ENCODE measurements around the gene GPR152. TPM values are rescaled to one million over a fixed set of nuclear protein-coding genes. Genes with fewer than 3 reads are reported as not detected.
A peak's percentile ranks its signal among the peaks of the same experiment; 100 is the strongest.
"Not testable (repeated sequence)": the region's sequence is repeated elsewhere in the genome, so short reads cannot be mapped to it uniquely, and the experiment has no call there.

Gene GPR152
- total RNA-seq, 3 donors from 2014 or later: not detected

DNA sequence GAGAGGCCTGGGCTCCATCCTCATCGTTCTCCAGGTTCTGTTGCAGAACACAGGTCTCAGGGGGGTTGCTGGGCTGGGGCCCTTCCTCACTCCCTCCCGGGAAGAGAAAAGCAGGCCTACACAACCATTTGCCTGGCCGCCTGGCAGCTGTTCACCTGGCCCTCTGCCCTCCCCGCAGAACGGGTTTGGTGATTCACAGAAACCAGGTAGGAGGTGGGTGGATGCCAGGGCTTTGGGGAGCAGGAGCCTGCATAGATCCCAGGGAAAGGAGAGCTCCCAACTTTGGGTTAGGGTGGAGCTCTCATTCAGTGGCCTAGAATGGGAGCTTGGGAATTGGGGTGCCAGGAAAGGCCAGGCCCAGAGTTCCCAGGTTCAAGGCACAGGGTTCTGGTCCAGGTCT is 15.5 kb upstream of the GPR152 start:
- peaks cover 20% of the 10 kb centered on the region for H3K4me1 ChIP-seq (ENCODE audit: low read depth)

DNA sequence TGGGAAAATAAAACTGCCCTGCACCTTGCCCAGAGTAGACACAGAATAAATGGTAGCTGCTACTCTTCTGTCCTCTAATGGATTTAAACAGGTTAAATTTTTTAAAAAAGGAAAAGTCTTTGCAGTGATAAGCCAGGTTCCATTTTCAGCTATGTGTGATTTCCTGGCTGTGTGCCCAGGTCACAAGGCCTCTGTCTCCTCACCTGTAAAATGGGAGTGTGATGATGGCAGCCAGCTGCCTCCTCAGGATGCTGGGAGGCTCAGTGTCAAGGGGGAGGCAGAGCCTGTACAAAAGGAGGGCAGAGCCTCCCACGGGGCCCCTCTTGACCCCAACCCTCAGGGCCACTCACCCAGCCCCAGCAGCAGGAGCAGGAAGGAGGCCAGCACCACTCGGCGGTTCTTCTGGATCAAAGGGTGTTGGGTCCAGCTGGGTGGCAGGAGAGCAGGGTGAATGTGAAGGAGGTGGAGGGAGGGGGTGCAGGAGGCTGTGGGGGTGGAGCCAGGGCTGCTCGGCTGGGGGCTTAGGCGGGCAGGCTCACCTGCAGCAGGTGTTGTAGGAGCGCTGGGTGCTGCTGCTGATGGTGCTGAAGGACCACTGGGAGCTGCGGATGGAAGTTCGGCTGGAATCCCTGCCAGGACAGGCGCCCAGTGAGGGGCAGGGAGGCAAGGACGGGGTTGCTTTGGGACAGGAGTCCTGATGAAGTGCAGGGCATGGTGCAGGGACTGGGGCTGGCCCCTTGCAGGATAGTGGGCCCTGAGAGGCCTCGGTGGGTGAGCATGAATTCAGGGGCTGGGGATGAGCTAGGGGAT is 14.6 kb upstream of the GPR152 start:
- TF ChIP-seq CTCF (IDR thresholded peaks at IDR 0.05): no peak
- no peak for ATAC-seq
- intact Hi-C loops (cut with DNase I, micrococcal nuclease): no loop called here
- Histone ChIP-seq H3K36me3 (ENCODE audit: low read depth) (no peaks in the 10 kb centered on the region), H3K9me3 (no peaks in the 10 kb centered on the region), H3K4me3 (no peak overlapping the region), H3K4me1 (ENCODE audit: low read depth) (peaks cover 20% of the 10 kb centered on the region)
- DNase-seq: no peak

More for the DNA sequence above, 15.5 kb upstream of the GPR152 start:
- TF ChIP-seq CTCF (IDR thresholded peaks at IDR 0.05): no peak
- ATAC-seq: peak; percentile 24
- DNase-seq: peak; percentile 80 to 85 (median 84)
- Histone ChIP-seq H3K4me3 (peak overlapping the region; percentile 90), H3K36me3 (ENCODE audit: low read depth) (no peaks in the 10 kb centered on the region), H3K9me3 (no peaks in the 10 kb centered on the region)
- intact Hi-C loops (cut with DNase I, micrococcal nuclease): no loop called here

GRCh38 chr11:67466367-67466766 is 13.8 kb upstream of the GPR152 start:
- no peaks in the 10 kb centered on the region for H3K36me3 ChIP-seq (ENCODE audit: low read depth)
- ATAC-seq (no peak), DNase-seq (no peak)
- TF ChIP-seq CTCF (IDR thresholded peaks at IDR 0.05): no peak
- no peaks in the 10 kb centered on the region for H3K9me3 ChIP-seq
- H3K4me1 ChIP-seq (ENCODE audit: low read depth): peaks cover 20% of the 10 kb centered on the region
- H3K4me3 ChIP-seq: no peak overlapping the region
- intact Hi-C loops (cut with DNase I, micrococcal nuclease): no loop called here

DNA sequence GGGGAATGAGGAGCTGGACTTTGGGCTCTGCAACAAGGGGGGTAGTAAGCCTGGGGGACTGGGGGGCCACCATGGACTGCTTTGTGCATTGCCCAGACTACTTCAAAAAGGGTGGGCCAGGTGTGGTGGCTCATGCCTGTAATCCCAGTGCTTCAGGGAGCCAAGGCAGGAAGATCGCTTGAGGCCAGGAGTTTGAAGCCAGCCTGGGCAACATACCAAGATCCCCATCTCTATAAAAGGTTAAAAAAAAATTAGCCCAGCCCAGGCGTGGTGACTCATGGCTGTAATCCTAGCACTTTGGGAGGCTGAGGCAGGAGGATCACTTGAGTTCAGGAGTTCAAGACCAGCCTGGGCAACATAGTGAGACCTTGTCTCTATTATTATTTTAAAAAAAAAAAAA is 13.0 kb upstream of the GPR152 start:
- DNase-seq; H3K36me3 ChIP-seq (ENCODE audit: low read depth); ATAC-seq; H3K9me3 ChIP-seq; H3K4me3 ChIP-seq; intact Hi-C loops (cut with DNase I, micrococcal nuclease): not testable (repeated sequence)
- peaks cover 20% of the 10 kb centered on the region for H3K4me1 ChIP-seq (ENCODE audit: low read depth)

DNA sequence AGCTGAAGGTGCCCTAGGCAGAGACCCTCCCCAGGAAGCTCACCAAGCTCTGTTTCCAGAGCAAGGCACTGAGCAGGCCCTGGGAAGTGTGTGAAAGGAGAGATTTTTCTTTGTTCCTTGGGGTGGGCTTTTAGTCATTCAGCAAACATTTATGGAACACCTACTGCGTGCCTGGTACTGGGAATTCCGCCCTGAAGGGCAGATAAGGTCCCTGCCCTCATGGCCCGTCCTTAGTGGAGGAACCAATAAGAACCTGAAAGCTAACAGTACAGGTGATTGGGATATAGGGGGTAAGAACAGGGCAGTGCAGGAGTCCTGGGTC is 12.6 kb upstream of the GPR152 start:
- H3K4me1 ChIP-seq (ENCODE audit: low read depth): peaks cover 20% of the 10 kb centered on the region
- DNase-seq: no peak

More for the DNA sequence above, 12.6 kb upstream of the GPR152 start:
- TF ChIP-seq CTCF (IDR thresholded peaks at IDR 0.05): no peak
- H3K36me3 ChIP-seq (ENCODE audit: low read depth): no peaks in the 10 kb centered on the region
- no peaks in the 10 kb centered on the region for H3K9me3 ChIP-seq
- H3K4me3 ChIP-seq: peak overlapping the region; percentile 42
- ATAC-seq: peak; percentile 1
- intact Hi-C loops (cut with DNase I, micrococcal nuclease): no loop called here
